ENCODE data around the gene PGK1.
"Not testable (repeated sequence)": the region's sequence is repeated elsewhere in the genome, so short reads cannot be mapped to it uniquely, and the experiment has no call there.

Gene PGK1

DNA sequence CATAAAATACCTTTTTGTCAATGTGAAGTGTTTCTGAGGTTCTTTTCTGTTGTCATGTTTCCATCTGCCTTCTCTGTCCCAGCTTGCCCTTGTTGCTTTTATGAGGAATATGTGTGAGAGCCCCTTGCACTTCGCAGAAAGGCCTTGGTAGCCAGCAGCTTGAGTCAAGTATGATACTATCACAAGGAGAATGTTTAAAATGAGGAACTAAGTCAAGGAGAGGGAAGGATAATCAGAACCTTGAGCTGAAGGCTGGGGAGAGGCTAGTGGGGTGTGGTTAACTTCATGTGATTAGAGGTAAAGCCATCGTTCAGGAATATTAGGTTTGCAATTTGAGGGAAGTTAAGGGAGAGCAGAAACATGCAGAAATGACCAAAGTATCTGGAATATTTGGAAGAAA, 12.7 kb downstream of the PGK1 start:
- DNase-seq, result no peak

GRCh38 chrX:78118628-78119027, 14.6 kb downstream of the PGK1 start:
- DNase-seq, result no peak

- DNase-seq, result peak; percentile 20
Observed at GRCh38 chrX:78119521-78120227, 15.6 kb downstream of the PGK1 start.

DNA sequence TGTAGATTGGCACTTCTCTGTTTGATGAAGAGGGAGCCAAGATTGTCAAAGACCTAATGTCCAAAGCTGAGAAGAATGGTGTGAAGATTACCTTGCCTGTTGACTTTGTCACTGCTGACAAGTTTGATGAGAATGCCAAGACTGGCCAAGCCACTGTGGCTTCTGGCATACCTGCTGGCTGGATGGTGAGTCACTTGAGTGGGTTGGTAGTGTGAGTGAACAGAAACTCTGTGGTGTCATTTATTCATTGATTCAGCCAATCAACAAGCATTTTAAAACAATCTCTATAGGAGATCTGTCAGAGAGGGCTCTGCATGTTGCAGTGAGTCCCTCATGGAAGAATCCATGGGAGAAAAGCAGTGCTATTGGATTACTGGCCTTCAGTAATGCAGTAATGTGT, 19.1 kb downstream of the PGK1 start:
- no peak for DNase-seq

- DNase-seq, result no peak
Observed at GRCh38 chrX:78124307-78124706, 20.3 kb downstream of the PGK1 start.

- DNase-seq, result no peak
Observed at GRCh38 chrX:78125148-78125547, 21.1 kb downstream of the PGK1 start.

DNA sequence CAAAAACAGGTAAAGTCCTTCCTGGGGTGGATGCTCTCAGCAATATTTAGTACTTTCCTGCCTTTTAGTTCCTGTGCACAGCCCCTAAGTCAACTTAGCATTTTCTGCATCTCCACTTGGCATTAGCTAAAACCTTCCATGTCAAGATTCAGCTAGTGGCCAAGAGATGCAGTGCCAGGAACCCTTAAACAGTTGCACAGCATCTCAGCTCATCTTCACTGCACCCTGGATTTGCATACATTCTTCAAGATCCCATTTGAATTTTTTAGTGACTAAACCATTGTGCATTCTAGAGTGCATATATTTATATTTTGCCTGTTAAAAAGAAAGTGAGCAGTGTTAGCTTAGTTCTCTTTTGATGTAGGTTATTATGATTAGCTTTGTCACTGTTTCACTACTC, 21.7 kb downstream of the PGK1 start:
- DNase-seq, result not testable (repeated sequence)

- DNase-seq, result no peak
Observed at GRCh38 chrX:78129714-78130113, 25.7 kb downstream of the PGK1 start.

- DNase-seq, result no peak
Observed at GRCh38 chrX:78130396-78130795, 26.3 kb downstream of the PGK1 start.

GRCh38 chrX:78131117-78131516, 27.1 kb downstream of the PGK1 start:
- DNase-seq, result no peak

DNA sequence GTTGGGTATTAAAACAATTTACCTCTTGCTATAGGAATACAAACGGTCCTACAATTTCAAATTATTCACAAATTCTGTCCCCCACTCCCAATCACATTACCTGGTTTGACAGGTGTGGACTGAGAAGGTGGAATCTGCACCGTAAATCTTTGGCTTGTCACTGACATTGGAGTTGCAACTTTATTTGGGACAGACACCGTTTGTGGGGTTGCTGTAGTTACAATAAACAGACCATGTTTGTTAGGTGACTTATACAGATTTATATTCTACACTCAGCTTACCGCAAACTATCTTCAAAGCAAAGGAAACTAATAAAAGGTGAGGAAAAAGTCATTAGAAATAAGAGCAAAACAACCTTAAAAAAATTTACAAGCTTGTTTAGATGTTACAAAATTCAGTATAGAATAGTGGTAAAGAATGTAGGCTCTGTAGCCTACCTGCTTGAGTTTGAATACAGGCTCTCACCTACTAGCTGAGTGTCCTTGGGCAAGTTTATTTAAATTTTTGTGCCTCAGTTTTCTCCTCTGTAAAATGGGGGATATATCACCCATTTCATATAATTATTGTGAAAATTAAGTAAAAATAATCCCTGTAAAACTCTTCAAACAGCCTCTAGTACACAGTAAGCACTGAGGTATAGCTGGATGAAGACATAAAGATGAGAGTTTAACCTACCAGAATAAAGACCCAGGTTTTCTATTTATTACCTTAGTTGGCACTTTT, 29.4 kb downstream of the PGK1 start:
- DNase-seq, result no peak

DNA sequence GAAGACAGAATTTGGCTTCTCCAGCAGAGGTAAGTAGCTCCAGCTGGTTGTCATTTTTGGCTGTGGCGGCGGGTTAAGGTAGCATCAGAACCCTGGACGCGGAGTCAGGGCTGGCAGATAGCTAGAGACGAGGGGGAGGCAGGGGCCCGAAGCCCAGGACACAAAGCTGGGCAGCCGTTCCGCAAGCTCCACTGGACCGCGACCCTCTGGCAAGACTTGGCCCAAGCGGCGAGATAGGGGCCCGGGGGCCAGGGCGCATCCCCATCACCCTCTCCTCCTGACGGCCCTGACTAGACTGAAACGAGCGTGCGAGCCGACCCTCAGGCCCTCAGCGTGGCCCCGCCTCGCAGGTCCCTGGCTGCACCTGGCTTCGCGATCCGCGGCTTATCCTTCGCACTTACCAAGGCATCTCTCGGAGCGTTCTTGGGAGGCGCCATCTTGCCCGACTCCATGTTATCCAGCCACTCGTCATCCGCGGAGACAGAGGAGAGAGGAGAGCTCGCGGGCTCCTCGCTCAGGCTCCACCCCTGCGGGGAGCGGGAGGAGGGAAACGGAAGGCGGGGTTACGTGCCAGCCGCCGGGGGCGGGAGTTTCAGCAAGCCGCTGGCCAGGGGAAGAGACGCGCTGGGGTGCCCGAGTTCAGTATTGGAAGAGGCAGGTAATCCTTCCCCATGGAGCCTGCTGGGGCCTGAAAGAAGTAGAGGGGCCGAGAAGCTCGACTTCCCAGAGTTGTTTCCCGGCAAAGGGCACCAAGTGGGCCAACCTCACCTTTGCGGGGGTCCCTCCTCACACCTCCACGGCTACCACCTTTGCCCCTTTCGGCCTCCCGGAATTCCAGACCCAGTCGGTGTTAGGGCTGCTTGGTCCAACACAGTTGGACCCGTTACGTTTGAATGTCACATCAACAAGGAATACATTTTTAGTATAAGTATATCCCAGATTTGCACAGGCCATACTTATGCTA, 35.4 kb downstream of the PGK1 start, which contains the start of gene TAF9B:
TAF9B (minus strand) TSS at position 491 of the 964 bp plus-strand sequence; CDS start at position 452, 39 bp downstream.
- DNase-seq, result peak; percentile 80

- DNase-seq, result no peak
Observed at GRCh38 chrX:78140206-78140605, 36.2 kb downstream of the PGK1 start.

DNA sequence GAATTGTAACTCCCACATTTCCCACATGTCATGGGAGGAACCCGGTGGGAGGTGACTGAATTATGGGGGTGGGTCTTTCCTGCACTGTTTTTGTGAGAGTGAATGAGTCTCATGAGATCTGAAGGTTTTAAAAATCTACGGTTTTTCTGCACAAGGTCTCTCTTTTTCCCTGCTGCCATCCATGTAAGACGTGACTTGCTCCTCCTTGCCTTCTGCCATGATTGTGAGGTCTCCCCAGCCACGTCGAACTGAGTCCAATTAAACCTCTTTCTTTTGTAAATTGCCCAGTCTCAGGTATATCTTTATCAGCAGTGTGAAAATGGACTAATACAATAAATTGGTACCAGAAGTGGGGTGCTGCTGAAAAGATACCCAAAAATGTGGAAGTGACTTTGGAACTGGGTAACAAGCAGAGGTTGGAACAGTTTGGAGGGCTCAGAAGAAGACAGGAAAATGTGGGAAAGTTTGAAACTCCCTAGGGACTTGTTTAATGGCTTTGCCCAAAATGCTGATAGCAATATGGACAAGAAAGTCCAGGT, 43.0 kb downstream of the PGK1 start:
- not testable (repeated sequence) for DNase-seq

GRCh38 chrX:78157373-78157772, 53.3 kb downstream of the PGK1 start:
- DNase-seq, result not testable (repeated sequence)

DNA sequence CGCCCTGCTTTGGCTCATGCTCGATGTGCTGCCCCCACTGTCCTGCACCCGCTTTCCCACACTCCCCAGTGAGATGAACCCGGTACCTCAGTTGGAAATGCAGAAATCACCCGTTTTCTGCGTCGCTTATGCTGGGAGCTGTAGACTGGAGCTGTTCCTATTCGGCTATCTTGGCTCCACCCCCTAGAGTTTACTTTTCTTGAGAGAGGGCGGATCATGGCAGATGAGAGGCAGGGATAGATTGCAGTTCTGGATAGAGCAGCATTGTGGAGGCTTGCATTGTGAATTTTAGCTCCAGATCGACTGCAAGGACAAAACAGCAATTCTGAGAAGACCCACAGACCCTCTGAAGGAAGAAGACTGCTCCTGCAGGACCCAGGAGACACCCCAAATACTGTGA, 53.8 kb downstream of the PGK1 start:
- DNase-seq, result not testable (repeated sequence)

DNA sequence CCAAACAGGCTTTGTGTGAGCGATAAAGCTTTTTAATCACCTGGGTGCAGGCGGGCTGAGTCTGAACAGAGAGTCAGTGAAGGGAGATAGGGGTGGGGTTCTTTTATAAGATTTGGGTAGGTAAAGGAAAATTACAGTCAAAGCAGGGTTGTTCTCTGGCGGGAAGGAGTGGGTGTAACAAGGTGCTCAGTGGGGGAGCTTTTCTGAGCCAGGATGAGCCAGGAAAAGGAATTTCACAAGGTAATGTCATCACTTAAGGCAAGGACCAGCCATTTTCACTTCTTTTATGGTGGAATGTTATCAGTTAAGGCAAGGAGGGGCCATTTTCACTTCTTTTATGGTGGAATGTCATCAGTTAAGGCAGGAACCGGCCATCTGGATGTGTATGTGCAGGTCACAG, 56.7 kb downstream of the PGK1 start:
- not testable (repeated sequence) for DNase-seq

DNA sequence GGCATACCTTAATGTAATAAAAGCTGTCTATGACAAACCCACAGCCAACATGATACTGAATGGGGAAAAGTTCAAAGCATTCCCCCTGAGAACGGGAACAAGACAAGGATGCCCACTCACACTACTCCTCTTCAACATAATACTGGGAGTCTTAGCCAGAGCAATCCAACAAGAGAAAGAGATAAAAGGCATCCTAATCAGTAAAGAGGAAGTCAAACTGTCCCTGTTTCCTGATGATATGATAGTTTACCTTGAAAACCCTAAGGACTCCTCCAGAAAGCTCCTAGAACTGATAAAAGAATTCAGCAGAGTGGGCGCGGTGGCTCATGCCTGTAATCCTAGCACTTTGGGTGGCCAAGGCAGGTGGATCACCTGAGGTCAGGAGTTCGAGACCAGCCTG, 59.1 kb downstream of the PGK1 start:
- DNase-seq, result not testable (repeated sequence)

DNA sequence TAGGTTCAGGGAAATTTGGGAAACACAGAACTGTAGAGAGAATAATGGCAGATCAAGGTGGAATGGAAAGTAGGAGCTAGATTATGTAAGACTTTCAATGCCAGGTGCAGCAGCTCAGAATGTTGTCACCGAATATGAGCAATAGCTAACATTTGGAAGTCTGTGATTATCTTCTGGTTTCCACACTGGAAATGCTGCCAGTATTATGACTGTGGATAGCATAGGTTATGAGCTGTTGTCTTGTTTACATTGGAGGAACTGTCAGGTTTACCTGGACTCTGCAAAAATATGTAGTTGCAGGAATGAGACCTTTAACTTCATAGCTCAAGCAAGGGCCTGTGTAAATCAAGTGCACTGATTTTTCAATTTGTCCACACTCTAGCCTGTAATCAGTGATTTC, 61.4 kb downstream of the PGK1 start:
- no peak for DNase-seq

- no peak for DNase-seq
Observed at GRCh38 chrX:78168065-78168464, 64.0 kb downstream of the PGK1 start.
